OCI-LY3 (cell line): Measurements from ENCODE around the gene UNC13B.

Source experiments
- H2AFZ ChIP-seq: fragments of 200-600, 300-600 bp; shearing (Covaris generic); 2 replicates; pipeline ENCODE4 v1.6.0; 2014; ENCODE audit warnings: antibody characterized with exemption, low read depth, low read length
- H3K27ac ChIP-seq: fragments of 200-600, 300-600 bp; sonication (generic); 2 replicates; pipeline ENCODE4 v1.5.1; 2014; ENCODE audit warnings: mild to moderate bottlenecking, low read length, moderate library complexity, mixed read lengths
- H3K27me3 ChIP-seq: fragments of 200-600, 300-600 bp; sonication (generic); 2 replicates; pipeline ENCODE4 v1.6.1; 2014; ENCODE audit warnings: low read depth, low read length, mixed read lengths
- H3K36me3 ChIP-seq: fragments of 200-600, 300-600 bp; sonication (generic); replicated peaks from 2 replicates; pipeline ENCODE3; 2014; ENCODE audit warnings: low read depth, low read length, mixed read lengths
- H3K4me1 ChIP-seq: fragments of 300-600, 200-600 bp; sonication (generic); 2 replicates; pipeline ENCODE4 v1.6.1; 2014; ENCODE audit warnings: low read length, mixed read lengths
- H3K4me2 ChIP-seq: fragments of 200-600, 300-600 bp; sonication (generic); 2 replicates; pipeline ENCODE4 v1.6.1; 2014; ENCODE audit warnings: low read length, mixed read lengths
- H3K4me3 ChIP-seq: fragments of 300-600, 200-600 bp; sonication (generic); 2 replicates; pipeline ENCODE4 v1.5.1; 2014; ENCODE audit warnings: antibody characterized with exemption, mild to moderate bottlenecking, low read length, moderate library complexity
- H3K79me2 ChIP-seq: fragments of 300-600, 200-600 bp; shearing (Covaris generic); 2 replicates; pipeline ENCODE4 v1.6.1; 2014; ENCODE audit warnings: mild to moderate bottlenecking, low read length, mixed read lengths
- H3K9ac ChIP-seq: fragments of 300-600, 200-600 bp; shearing (Covaris generic); 2 replicates; pipeline ENCODE4 v1.6.0; 2014; ENCODE audit warnings: mild to moderate bottlenecking, low read length, moderate library complexity
- H3K9me3 ChIP-seq: fragments of 200-600, 300-600 bp; shearing (Covaris generic); 2 replicates; pipeline ENCODE4 v1.6.1; 2014; ENCODE audit warnings: low read length, mixed read lengths; ENCODE audit not compliant: insufficient read depth
- H4K20me1 ChIP-seq: fragments of 200-600, 300-600 bp; sonication (generic); 2 replicates; pipeline ENCODE4 v1.6.1; 2016; ENCODE audit warnings: low read length, mixed read lengths; ENCODE audit not compliant: insufficient read depth
- CTCF ChIP-seq: fragments of 200-600, 300-600 bp; sonication (generic); IDR thresholded peaks from 2 replicates; pipeline ENCODE4 v1.5.1; 2014; ENCODE audit warnings: antibody characterized with exemption, low read length, low read depth
- EZH2phosphoT487 ChIP-seq: fragments of 200-600 bp; shearing (Covaris generic); IDR thresholded peaks from 2 replicates; pipeline ENCODE4 v1.6.1; 2018; ENCODE audit warnings: antibody characterized with exemption, mixed run types, low read depth

The UNC13B gene

DNA sequence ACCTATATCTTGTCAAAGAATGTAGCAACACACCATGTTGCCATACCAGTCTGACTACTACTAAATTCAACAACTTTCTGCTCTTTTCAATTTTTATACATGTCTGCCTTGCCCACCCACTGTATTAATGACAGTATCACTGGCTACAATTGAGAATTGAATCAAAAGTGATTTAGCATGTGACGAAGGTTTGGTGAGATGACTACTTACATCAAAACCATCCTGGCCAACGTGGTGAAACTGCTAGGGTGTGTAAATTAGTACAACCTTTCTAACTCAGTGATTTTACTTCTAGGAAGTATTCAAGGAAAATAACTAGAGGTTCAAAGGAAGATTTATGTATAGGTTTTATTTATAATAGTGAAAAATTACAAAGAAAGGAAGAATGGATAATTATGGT, 109.8 kb downstream of the UNC13B start:
- H3K9ac ChIP-seq = no peak overlapping the region
- H3K27me3 ChIP-seq = peaks cover 30% of the 10 kb centered on the region
- H3K79me2 ChIP-seq = no peaks in the 10 kb centered on the region
- H3K36me3 ChIP-seq = no peaks in the 10 kb centered on the region
- H2AFZ ChIP-seq = no peak overlapping the region
- peaks cover 34% of the 10 kb centered on the region for H3K4me1 ChIP-seq
- TF ChIP-seq EZH2phosphoT487 (no peak), CTCF (no peak)
- H4K20me1 ChIP-seq = no peaks in the 10 kb centered on the region
- no peak overlapping the region for H3K4me3 ChIP-seq
- H3K4me2 ChIP-seq = 0 out of 2 replicates have a peak overlapping the region, but pooled peaks have one; percentile 4
- H3K27ac ChIP-seq = no peak overlapping the region
- H3K9me3 ChIP-seq = no peaks in the 10 kb centered on the region; the same call in 1 of the 2 replicates

GRCh38 chr9:35272989-35273388, 111.2 kb downstream of the UNC13B start:
- no peaks in the 10 kb centered on the region; the same call in 1 of the 2 replicates for H3K9me3 ChIP-seq
- H3K4me2 ChIP-seq = no peak overlapping the region
- no peaks in the 10 kb centered on the region for H3K36me3 ChIP-seq
- H3K4me3 ChIP-seq = no peak overlapping the region
- H3K4me1 ChIP-seq = peaks cover 47% of the 10 kb centered on the region
- peaks cover 24% of the 10 kb centered on the region; the same call in 1 of the 2 replicates for H3K27me3 ChIP-seq
- no peak overlapping the region for H2AFZ ChIP-seq
- H4K20me1 ChIP-seq = no peaks in the 10 kb centered on the region
- no peak overlapping the region for H3K27ac ChIP-seq
- H3K9ac ChIP-seq = no peak overlapping the region
- TF ChIP-seq EZH2phosphoT487 (no peak), CTCF (no peak)
- H3K79me2 ChIP-seq = no peaks in the 10 kb centered on the region

DNA sequence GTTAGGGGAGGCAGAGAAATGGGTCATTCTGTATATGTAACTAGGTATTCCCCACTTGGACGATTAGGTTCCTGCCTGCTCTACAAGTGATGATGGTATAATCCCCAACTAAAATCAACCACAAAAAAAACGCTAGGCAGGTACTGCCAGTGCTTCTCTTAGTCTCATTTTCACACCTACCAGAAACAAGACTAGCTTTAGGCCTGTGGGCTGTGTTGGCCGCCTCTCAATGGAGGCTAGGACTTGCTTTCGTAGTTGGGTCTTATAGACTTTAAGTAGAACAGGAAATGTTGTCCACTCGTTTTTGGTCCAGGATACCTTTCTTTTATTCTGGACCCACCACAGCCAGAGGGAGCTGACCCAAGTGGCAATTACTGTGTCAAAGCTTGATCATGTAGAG, 111.8 kb downstream of the UNC13B start:
- TF ChIP-seq CTCF = no peak
- TF ChIP-seq EZH2phosphoT487 = no peak
- no peaks in the 10 kb centered on the region for H4K20me1 ChIP-seq
- H3K36me3 ChIP-seq = no peaks in the 10 kb centered on the region
- H3K9me3 ChIP-seq = no peaks in the 10 kb centered on the region; the same call in 1 of the 2 replicates
- H3K4me1 ChIP-seq = peaks cover 50% of the 10 kb centered on the region
- H3K27me3 ChIP-seq = peaks cover 21% of the 10 kb centered on the region; the same call in 1 of the 2 replicates
- no peak overlapping the region for H3K9ac ChIP-seq
- H2AFZ ChIP-seq = no peak overlapping the region
- no peak overlapping the region for H3K27ac ChIP-seq
- no peaks in the 10 kb centered on the region for H3K79me2 ChIP-seq
- H3K4me3 ChIP-seq = no peak overlapping the region
- H3K4me2 ChIP-seq = no peak overlapping the region

DNA sequence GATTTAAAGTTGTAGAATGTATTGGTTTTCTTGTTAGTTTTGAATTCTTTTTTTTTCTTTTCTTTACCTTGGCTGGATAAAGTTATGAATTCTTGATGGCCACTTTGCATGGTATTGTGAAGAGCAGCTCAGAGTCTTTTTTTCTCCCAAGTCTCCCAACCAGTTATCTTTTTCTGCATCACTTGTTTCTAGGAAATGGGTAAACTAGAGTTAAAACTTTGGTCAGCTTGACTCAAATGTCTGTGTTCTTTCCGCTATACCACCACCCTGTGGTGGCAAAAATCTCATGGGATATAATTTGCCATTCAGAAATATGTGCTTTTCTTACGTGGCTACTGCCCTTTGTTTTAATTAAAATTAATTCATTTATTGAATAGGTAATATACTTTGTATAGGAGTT, 113.2 kb downstream of the UNC13B start:
- Histone ChIP-seq H4K20me1 (no peaks in the 10 kb centered on the region), H3K27ac (no peak overlapping the region), H3K79me2 (no peaks in the 10 kb centered on the region), H3K9ac (no peak overlapping the region), H3K9me3 (no peaks in the 10 kb centered on the region; the same call in 1 of the 2 replicates), H3K4me3 (no peak overlapping the region), H3K4me2 (no peak overlapping the region), H3K4me1 (peaks cover 54% of the 10 kb centered on the region), H3K36me3 (no peaks in the 10 kb centered on the region), H3K27me3 (peaks cover 8% of the 10 kb centered on the region; the same call in 1 of the 2 replicates), H2AFZ (no peak overlapping the region)
- TF ChIP-seq CTCF (peak; percentile 29), EZH2phosphoT487 (no peak)
